ENCODE data around the gene WDTC1. TPM values are rescaled to one million over a fixed set of nuclear protein-coding genes. Genes with fewer than 3 reads are reported as not detected.
A peak's percentile ranks its signal among the peaks of the same experiment; 100 is the strongest.

The WDTC1 gene
- polyA plus RNA-seq, 2 of the 4 experiments (the other 2 are of a cell fraction), result 3.8 to 6.9 TPM

DNA sequence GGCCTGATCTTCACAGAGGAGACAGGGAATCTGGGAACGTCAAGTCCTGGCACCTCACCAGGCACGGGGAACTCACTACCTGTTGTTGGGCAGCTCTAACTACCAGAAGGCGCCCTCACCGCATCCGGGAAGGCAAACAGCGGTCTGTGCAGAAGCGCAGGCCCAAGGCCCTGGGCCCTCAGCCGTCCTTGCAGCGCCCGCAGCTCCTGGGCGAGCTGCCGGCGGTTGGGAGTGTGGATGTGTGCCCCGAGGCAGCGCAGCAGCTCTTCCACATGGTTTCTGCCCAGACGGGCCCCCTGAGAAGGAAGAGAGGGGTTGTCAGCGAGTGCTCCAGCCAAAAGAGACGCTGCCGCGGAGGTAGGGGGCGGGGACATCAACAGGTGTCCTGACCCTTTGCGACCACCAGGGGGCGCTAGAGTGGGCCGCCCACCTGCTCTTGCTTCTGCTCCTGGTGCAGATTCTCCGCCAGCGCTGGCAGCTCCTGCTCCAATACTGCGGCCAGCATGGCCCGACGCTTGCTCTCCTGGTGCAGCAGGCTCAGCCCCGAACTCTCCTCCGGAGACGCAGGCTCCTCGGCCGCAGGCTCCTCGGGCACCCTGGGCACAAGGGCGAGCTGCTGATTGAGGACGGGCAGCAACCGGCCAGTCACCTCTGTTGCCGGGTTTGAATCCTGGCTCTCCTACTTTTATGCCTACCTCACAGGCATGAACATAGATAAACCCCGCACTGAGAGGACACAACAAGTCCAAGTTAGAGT is 123.0 kb downstream of the WDTC1 start (continued):
- TF ChIP-seq, protein P1, sequence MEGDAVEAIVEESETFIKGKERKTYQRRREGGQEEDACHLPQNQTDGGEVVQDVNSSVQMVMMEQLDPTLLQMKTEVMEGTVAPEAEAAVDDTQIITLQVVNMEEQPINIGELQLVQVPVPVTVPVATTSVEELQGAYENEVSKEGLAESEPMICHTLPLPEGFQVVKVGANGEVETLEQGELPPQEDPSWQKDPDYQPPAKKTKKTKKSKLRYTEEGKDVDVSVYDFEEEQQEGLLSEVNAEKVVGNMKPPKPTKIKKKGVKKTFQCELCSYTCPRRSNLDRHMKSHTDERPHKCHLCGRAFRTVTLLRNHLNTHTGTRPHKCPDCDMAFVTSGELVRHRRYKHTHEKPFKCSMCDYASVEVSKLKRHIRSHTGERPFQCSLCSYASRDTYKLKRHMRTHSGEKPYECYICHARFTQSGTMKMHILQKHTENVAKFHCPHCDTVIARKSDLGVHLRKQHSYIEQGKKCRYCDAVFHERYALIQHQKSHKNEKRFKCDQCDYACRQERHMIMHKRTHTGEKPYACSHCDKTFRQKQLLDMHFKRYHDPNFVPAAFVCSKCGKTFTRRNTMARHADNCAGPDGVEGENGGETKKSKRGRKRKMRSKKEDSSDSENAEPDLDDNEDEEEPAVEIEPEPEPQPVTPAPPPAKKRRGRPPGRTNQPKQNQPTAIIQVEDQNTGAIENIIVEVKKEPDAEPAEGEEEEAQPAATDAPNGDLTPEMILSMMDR (IDR thresholded peaks at IDR 0.05), result peak; percentile 79
- no peak for TF ChIP-seq FOSB (CRISPR knock-in tag; IDR thresholded peaks at IDR 0.05)
- TF ChIP-seq ZC3H11A (IDR thresholded peaks at IDR 0.05), result no peak
- no peak for TF ChIP-seq TFCP2L1 (CRISPR knock-in tag; IDR thresholded peaks at IDR 0.05)
- TF ChIP-seq, protein P2, sequence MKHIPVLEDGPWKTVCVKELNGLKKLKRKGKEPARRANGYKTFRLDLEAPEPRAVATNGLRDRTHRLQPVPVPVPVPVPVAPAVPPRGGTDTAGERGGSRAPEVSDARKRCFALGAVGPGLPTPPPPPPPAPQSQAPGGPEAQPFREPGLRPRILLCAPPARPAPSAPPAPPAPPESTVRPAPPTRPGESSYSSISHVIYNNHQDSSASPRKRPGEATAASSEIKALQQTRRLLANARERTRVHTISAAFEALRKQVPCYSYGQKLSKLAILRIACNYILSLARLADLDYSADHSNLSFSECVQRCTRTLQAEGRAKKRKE (CRISPR knock-in tag; IDR thresholded peaks at IDR 0.05; ENCODE audit: low read depth), result no peak

Small RNAs within 50 kb of the gene (small RNA-seq; reads per million reads assigned to genes)
- gene RF00019 (0 reads per million in 6 experiments), gene RNU6-48P (0 to 463 (median 1.3) reads per million in 6 experiments), gene SNRPEP7 (0 reads per million in 6 experiments)

Other genes starting within 250 kb of the WDTC1 start
- 113 and 134 TPM in 2 replicates for gene TRNP1, start 240.9 kb upstream of the WDTC1 start, polyA plus RNA-seq (2011; rRNA removed)
- gene TRNP1, start 240.9 kb upstream of the WDTC1 start, polyA plus RNA-seq (2017; fragmentation: RNase III; extraction: RNeasy Plus Mini Kit Qiagen cat#74134 plus additional on column Dnase treatment), result 68.5 to 86.3 TPM (median 73.9 TPM) in 3 replicates
- 0.27 and 0.36 TPM in 2 replicates for gene TENT5B, start 221.8 kb upstream of the WDTC1 start, polyA plus RNA-seq (2011; rRNA removed)
- 0.98 to 1.2 TPM (median 1.0 TPM) in 3 replicates for gene TENT5B, start 221.8 kb upstream of the WDTC1 start, polyA plus RNA-seq (2017; fragmentation: RNase III; extraction: RNeasy Plus Mini Kit Qiagen cat#74134 plus additional on column Dnase treatment)
- gene SLC9A1, start 79.5 kb upstream of the WDTC1 start, polyA plus RNA-seq (2011; rRNA removed), result 8.0 and 11.1 TPM in 2 replicates
- 7.3 to 7.5 TPM (median 7.4 TPM) in 3 replicates for gene SLC9A1, start 79.5 kb upstream of the WDTC1 start, polyA plus RNA-seq (2017; fragmentation: RNase III; extraction: RNeasy Plus Mini Kit Qiagen cat#74134 plus additional on column Dnase treatment)
- gene TMEM222, start 87.5 kb downstream of the WDTC1 start, polyA plus RNA-seq (2011; rRNA removed), result 27.1 and 28.4 TPM in 2 replicates
- 29.7 to 32.0 TPM (median 30.0 TPM) in 3 replicates for gene TMEM222, start 87.5 kb downstream of the WDTC1 start, polyA plus RNA-seq (2017; fragmentation: RNase III; extraction: RNeasy Plus Mini Kit Qiagen cat#74134 plus additional on column Dnase treatment)
- 0.50 and 0.80 TPM in 2 replicates for gene SYTL1, start 107.4 kb downstream of the WDTC1 start, polyA plus RNA-seq (2011; rRNA removed)
- 0.50 to 0.76 TPM (median 0.58 TPM) in 3 replicates for gene SYTL1, start 107.4 kb downstream of the WDTC1 start, polyA plus RNA-seq (2017; fragmentation: RNase III; extraction: RNeasy Plus Mini Kit Qiagen cat#74134 plus additional on column Dnase treatment)
- gene MAP3K6, start 132.3 kb downstream of the WDTC1 start, polyA plus RNA-seq (2011; rRNA removed), result 3.6 and 3.7 TPM in 2 replicates
- gene MAP3K6, start 132.3 kb downstream of the WDTC1 start, polyA plus RNA-seq (2017; fragmentation: RNase III; extraction: RNeasy Plus Mini Kit Qiagen cat#74134 plus additional on column Dnase treatment), result 7.5 to 8.5 TPM (median 8.3 TPM) in 3 replicates
- gene FCN3, start 140.2 kb downstream of the WDTC1 start, polyA plus RNA-seq (2011; rRNA removed), result not detected in 2 replicates
- gene FCN3, start 140.2 kb downstream of the WDTC1 start, polyA plus RNA-seq (2017; fragmentation: RNase III; extraction: RNeasy Plus Mini Kit Qiagen cat#74134 plus additional on column Dnase treatment), result not detected in 3 replicates
- not detected in 2 replicates for gene CD164L2, start 148.7 kb downstream of the WDTC1 start, polyA plus RNA-seq (2011; rRNA removed)
- not detected in 3 replicates for gene CD164L2, start 148.7 kb downstream of the WDTC1 start, polyA plus RNA-seq (2017; fragmentation: RNase III; extraction: RNeasy Plus Mini Kit Qiagen cat#74134 plus additional on column Dnase treatment)
- gene GPR3, start 158.0 kb downstream of the WDTC1 start, polyA plus RNA-seq (2011; rRNA removed), result 1.3 and 1.7 TPM in 2 replicates
- 0.64 to 0.95 TPM (median 0.76 TPM) in 3 replicates for gene GPR3, start 158.0 kb downstream of the WDTC1 start, polyA plus RNA-seq (2017; fragmentation: RNase III; extraction: RNeasy Plus Mini Kit Qiagen cat#74134 plus additional on column Dnase treatment)

Measured in A549 (cell line).